Thyroid gland (tissue), 4 donors: Measurements from ENCODE around the gene EIF2AK3. TPM values are rescaled to one million over a fixed set of nuclear protein-coding genes. Genes with fewer than 3 reads are reported as not detected.
"Not testable (repeated sequence)": the region's sequence is repeated elsewhere in the genome, so short reads cannot be mapped to it uniquely, and the experiment has no call there.

Experiments used
- DNase-seq, 2 donors: peaks; one replicate each; pipeline ENCODE4 v3.0.0-alpha.2; 2019
- H3K27ac ChIP-seq, 3 donors: fragments of 200-600 bp; sonication (generic); 1 replicate in 2 of 3; 2 replicates in 1 of 3; pipeline ENCODE4 v1.5.1; 2016 to 2019; ENCODE audit warnings: mild to moderate bottlenecking in 1 of 3, moderate library complexity in 1 of 3
- H3K27me3 ChIP-seq: fragments of 200-600 bp; sonication (generic); one replicate; pipeline ENCODE4 v1.5.1; 2019
- H3K36me3 ChIP-seq, 2 donors: fragments of 200-600 bp; sonication (generic); one replicate each; pipeline ENCODE4 v1.5.1; 2016 to 2019
- H3K4me1 ChIP-seq, 2 donors: fragments of 200-600 bp; sonication (generic); one replicate each; pipeline ENCODE4 v1.5.1; 2017 to 2019
- H3K4me3 ChIP-seq, 3 donors: fragments of 200-600 bp; sonication (generic); replicated peaks in 1 of 3; 1 replicate in 2 of 3; 2 replicates in 1 of 3; pipeline ENCODE4 v1.5.1; 2016; ENCODE audit warnings: mild to moderate bottlenecking in 1 of 3
- H3K9me3 ChIP-seq: fragments of 200-600 bp; sonication (generic); one replicate; pipeline ENCODE4 v1.5.1; 2017
- POLR2A ChIP-seq, 2 donors: fragments of 450-650 bp; IDR thresholded peaks; one replicate each; pipeline ENCODE4 v1.6.1; 2017; ENCODE audit warnings: antibody characterized with exemption in 2 of 2, mild to moderate bottlenecking in 2 of 2, moderate library complexity in 1 of 2
- WGBS, 2 donors: methylation state at CpG; one replicate each; pipeline ENCODE4 v1.1.5; 2017; 5-methylcytosine and 5-hydroxymethylcytosine counted together
- intact Hi-C: fragments of 100-400 bp; cut with DNase I; formaldehyde crosslinking; loops from one replicate; pipeline ENCODE4 v1.15.1; 2023
- total RNA-seq, 4 donors: library from RNA; depleted of rRNA; stranded (reverse); fragments of >200 nt; gene quantifications; one replicate each; pipeline ENCODE4 v1.2.3, GENCODE V29; 2016
- TF ChIP-seq, protein P1 (sequence below), 6 experiments: fragments of 200-600 bp in 3 of 6; fragments of 450-650 bp in 3 of 6; sonication (generic) in 3 of 6; IDR thresholded peaks; one replicate each; pipeline ENCODE4 v1.5.1; 2016 to 2019; ENCODE audit warnings: antibody characterized with exemption in 6 of 6, mild to moderate bottlenecking in 2 of 6, inconsistent platforms in 1 of 6, moderate library complexity in 1 of 6

The EIF2AK3 gene
- total RNA-seq, 4 donors from 2014 or later, result 35.3 to 52.1 (median 42.9) TPM

DNA sequence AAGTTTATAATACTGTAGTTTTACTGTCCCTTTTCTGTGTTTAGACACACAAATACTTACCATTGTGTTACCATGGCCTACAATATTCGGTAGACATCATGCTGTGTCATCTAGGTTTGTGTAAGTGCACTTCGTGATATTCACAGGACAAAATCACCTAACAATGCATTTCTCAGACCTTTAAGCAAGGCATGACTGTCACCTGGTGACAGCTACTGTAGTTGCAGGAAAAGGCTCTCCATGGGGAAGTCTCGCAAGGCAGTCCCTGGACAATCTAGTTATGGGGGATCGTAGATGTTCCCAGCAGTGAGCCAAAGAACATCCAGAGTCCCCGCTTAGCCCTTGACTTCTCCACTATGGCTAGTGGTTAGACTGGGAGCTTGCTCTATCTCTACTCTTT, 73.1 kb downstream of the EIF2AK3 start:
- intact Hi-C loops, result no loop called here
- TF ChIP-seq POLR2A (IDR thresholded peaks at IDR 0.05), result no peak
- TF ChIP-seq, protein P1, sequence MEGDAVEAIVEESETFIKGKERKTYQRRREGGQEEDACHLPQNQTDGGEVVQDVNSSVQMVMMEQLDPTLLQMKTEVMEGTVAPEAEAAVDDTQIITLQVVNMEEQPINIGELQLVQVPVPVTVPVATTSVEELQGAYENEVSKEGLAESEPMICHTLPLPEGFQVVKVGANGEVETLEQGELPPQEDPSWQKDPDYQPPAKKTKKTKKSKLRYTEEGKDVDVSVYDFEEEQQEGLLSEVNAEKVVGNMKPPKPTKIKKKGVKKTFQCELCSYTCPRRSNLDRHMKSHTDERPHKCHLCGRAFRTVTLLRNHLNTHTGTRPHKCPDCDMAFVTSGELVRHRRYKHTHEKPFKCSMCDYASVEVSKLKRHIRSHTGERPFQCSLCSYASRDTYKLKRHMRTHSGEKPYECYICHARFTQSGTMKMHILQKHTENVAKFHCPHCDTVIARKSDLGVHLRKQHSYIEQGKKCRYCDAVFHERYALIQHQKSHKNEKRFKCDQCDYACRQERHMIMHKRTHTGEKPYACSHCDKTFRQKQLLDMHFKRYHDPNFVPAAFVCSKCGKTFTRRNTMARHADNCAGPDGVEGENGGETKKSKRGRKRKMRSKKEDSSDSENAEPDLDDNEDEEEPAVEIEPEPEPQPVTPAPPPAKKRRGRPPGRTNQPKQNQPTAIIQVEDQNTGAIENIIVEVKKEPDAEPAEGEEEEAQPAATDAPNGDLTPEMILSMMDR (IDR thresholded peaks at IDR 0.05), result no peak
- H3K9me3 ChIP-seq, result no peaks in the 10 kb centered on the region

DNA sequence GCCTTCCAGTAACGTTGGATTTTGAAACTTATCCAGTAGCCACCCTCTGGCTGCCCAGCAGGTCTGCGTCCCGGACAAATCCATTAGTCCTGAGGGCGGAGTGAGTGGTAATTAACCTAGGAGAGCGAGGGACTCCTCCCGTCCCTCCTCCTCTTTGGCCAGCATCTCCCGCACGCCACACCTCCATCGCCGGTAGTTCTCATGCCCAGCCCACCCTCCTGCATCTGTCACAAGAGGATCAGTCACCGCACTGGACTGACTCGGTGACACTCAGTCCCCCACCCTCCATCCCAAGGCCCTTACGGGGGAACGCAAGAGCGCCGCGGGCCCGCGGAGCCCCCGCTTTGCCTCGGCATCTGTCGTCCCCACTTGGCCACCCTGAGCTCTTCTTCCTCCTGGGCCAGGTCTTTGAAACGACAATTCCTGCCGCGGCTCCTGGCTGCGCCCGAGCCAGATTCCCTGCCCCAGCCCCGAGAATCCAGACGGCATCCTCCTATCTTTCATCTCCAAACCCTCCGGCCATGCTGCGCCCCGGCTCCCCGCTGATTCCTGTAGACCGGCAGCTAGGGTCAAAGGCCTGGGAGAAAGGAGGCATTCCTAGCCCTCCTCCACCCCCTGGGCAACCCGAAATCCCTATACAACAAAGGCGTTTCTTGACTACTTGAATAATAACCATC, 77.5 kb downstream of the EIF2AK3 start:
- no peaks in the 10 kb centered on the region for H3K4me1 ChIP-seq
- no peak overlapping the region for H3K27ac ChIP-seq
- no peaks in the 10 kb centered on the region for H3K36me3 ChIP-seq
- intact Hi-C loops, result no loop called here
- WGBS, 2 donors, result 5 to 15% methylated on average over 35 to 36 of the region's 36 CpGs
- no peaks in the 10 kb centered on the region for H3K27me3 ChIP-seq
- no peak for DNase-seq
- TF ChIP-seq, protein P1 (IDR thresholded peaks at IDR 0.05), result no peak
- TF ChIP-seq POLR2A (IDR thresholded peaks at IDR 0.05), result no peak
- no peaks in the 10 kb centered on the region for H3K9me3 ChIP-seq
- H3K4me3 ChIP-seq, result no peak overlapping the region

More for the DNA sequence above, 73.1 kb downstream of the EIF2AK3 start:
- no peak overlapping the region for H3K27ac ChIP-seq
- peaks cover 15 to 30% of the 10 kb centered on the region in 2 donors for H3K36me3 ChIP-seq
- WGBS, 2 donors, result 83 to 88% methylated on average over 5 of the region's 5 CpGs
- no peaks in the 10 kb centered on the region for H3K27me3 ChIP-seq
- no peak overlapping the region for H3K4me3 ChIP-seq
- no peak for DNase-seq
- no peaks in the 10 kb centered on the region for H3K4me1 ChIP-seq

DNA sequence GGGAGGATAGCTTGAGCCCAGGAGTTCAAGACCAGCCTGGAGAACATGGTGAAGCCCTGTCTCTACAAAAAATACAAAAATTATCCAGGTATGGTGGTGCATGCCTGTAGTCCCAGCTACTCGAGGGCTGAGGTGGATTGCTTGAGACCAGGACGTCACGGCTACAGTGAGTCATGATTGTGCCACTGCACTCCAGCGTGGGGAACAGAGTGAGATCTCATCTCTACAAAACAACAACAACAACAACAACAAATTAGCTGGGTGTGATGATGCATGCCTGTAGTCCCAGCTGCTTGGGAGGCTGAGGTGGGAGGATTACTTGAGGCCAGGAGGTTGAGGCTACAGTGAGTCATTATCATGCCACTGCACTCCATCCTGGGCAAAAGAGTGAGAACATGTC, 81.0 kb downstream of the EIF2AK3 start:
- H3K36me3 ChIP-seq, H3K9me3 ChIP-seq, intact Hi-C loops, H3K4me3 ChIP-seq, H3K4me1 ChIP-seq, DNase-seq, H3K27me3 ChIP-seq, H3K27ac ChIP-seq: not testable (repeated sequence)
- 92% methylated on average over 4 of the region's 4 CpGs for WGBS, 2 donors

DNA sequence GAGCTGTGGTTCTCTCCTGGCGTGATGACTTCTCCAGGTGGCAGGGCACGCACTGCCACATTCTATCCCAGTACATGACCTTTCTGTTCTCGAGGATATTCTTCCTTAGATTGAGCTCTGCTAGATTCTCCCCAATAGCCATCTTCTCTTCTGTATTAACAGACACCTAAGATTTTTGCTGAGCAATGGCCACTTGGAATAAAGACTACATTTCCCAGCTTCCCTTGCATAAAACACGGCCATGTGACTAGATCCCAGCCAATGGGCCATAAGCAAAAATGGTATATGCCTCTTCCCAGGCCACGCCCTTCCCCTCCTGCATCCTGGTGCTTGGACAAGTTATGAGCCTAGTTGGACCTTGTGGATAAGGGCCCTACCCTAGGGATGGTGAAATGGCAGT, 82.1 kb downstream of the EIF2AK3 start:
- H3K4me1 ChIP-seq, result no peaks in the 10 kb centered on the region
- intact Hi-C loops, result no loop called here
- H3K9me3 ChIP-seq, result no peaks in the 10 kb centered on the region
- 86 to 90% methylated on average over 5 of the region's 5 CpGs for WGBS, 2 donors
- DNase-seq, result no peak
- H3K36me3 ChIP-seq, result no peaks in the 10 kb centered on the region
- TF ChIP-seq, protein P1 (IDR thresholded peaks at IDR 0.05), result no peak
- TF ChIP-seq POLR2A (IDR thresholded peaks at IDR 0.05), result no peak
- no peak overlapping the region for H3K4me3 ChIP-seq
- no peaks in the 10 kb centered on the region for H3K27me3 ChIP-seq
- H3K27ac ChIP-seq, result no peak overlapping the region

DNA sequence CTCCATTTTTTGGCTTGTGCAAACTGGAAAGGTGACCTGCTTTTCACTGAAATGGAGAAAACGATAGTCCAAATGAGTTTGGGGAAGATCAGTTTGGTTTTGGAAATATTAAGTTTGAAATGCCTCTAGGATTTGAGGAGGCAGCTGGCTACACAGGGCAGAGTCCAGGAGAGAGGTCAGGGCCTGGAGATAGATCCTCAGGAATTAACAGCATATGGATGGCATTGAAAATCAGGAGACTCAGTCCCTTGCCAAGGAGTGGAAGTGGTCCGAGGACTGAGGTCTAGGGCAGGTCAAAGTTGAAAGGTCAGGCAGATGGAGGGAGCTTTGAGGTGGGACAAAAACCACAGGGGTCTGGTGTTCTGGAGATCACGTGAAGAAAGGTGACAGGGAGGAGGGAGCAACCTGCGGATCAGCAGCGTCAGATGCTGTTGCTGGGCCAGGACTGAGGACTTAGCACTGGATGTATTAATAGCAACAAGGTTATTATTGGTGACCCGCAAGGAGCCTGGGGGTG, 83.7 kb downstream of the EIF2AK3 start:
- no peak for TF ChIP-seq POLR2A (IDR thresholded peaks at IDR 0.05)
- TF ChIP-seq, protein P1 (IDR thresholded peaks at IDR 0.05), result no peak
- no peak overlapping the region for H3K4me3 ChIP-seq
- 81 to 82% methylated on average over 6 of the region's 6 CpGs for WGBS, 2 donors
- intact Hi-C loops, result no loop called here
- no peaks in the 10 kb centered on the region for H3K27me3 ChIP-seq
- no peaks in the 10 kb centered on the region for H3K4me1 ChIP-seq
- DNase-seq, result no peak
- H3K9me3 ChIP-seq, result no peaks in the 10 kb centered on the region
- no peaks in the 10 kb centered on the region for H3K36me3 ChIP-seq
- no peak overlapping the region for H3K27ac ChIP-seq
